Tibial nerve (tissue), 4 donors: Measurements from ENCODE around the gene CYFIP2. TPM values are rescaled to one million over a fixed set of nuclear protein-coding genes. Genes with fewer than 3 reads are reported as not detected.
A peak's percentile ranks its signal among the peaks of the same experiment; 100 is the strongest.

Experiments used
- DNase-seq, 2 donors: peaks; one replicate each; pipeline ENCODE4 v3.0.0-alpha.2; 2019; ENCODE audit warnings: low spot score in 2 of 2
- H3K27ac ChIP-seq, 4 donors: fragments of 200-600 bp; sonication (generic) in 3 of 4; one replicate each; pipeline ENCODE4 v1.5.1; 2017 to 2019; ENCODE audit warnings: mild to moderate bottlenecking in 1 of 4
- H3K27me3 ChIP-seq, 2 donors: fragments of 200-600 bp; sonication (generic) in 1 of 2; one replicate each; pipeline versions ENCODE4 v1.5.1 to v1.6.0; 2017 to 2019
- H3K36me3 ChIP-seq, 3 donors: fragments of 200-600 bp; sonication (generic); one replicate each; pipeline ENCODE4 v1.5.1; 2018 to 2019
- H3K4me1 ChIP-seq, 4 donors: fragments of 200-600 bp; sonication (generic) in 3 of 4; one replicate each; pipeline ENCODE4 v1.5.1; 2017 to 2019
- H3K4me3 ChIP-seq, 4 donors: fragments of 200-600 bp; sonication (generic) in 3 of 4; one replicate each; pipeline ENCODE4 v1.5.1; 2017 to 2019; ENCODE audit warnings: mild to moderate bottlenecking in 1 of 4, moderate library complexity in 1 of 4
- H3K9me3 ChIP-seq, 4 donors: fragments of 200-600 bp; sonication (generic) in 3 of 4; one replicate each; pipeline ENCODE4 v1.5.1; 2017 to 2019
- CTCF ChIP-seq, 5 experiments: fragments of 200-600 bp in 3 of 5; fragments of 450-650 bp in 2 of 5; sonication (generic) in 3 of 5; IDR thresholded peaks; one replicate each; pipeline ENCODE4 v1.5.1; 2016 to 2019; ENCODE audit warnings: antibody characterized with exemption in 5 of 5, mild to moderate bottlenecking in 3 of 5, moderate library complexity in 2 of 5
- EP300 ChIP-seq, 2 donors: sonication (generic); formaldehyde crosslinking; IDR thresholded peaks; one replicate each; pipeline ENCODE4 v1.6.1; 2017; ENCODE audit warnings: antibody characterized with exemption in 2 of 2, mild to moderate bottlenecking in 1 of 2
- POLR2A ChIP-seq, 2 donors: fragments of 450-650 bp; IDR thresholded peaks; one replicate each; pipeline ENCODE4 v1.6.1; 2017; ENCODE audit warnings: antibody characterized with exemption in 2 of 2, mild to moderate bottlenecking in 2 of 2, moderate library complexity in 2 of 2
- WGBS, 2 donors: methylation state at CpG; one replicate each; pipeline ENCODE4 v1.1.5; 2018; 5-methylcytosine and 5-hydroxymethylcytosine counted together
- total RNA-seq, 4 donors: library from RNA; depleted of rRNA; stranded (reverse); fragments of >200 nt; gene quantifications; one replicate each; pipeline ENCODE4 v1.1.0, GENCODE V29; 2016

Gene CYFIP2
- total RNA-seq, 4 donors from 2014 or later = 14.4 to 27.3 (median 18.0) TPM

- no peaks in the 10 kb centered on the region for H3K36me3 ChIP-seq
- peak overlapping the region in 3 of 4 donors; percentile 47 to 87 (median 72) for H3K27ac ChIP-seq
- no peak for DNase-seq
- H3K4me1 ChIP-seq = peaks cover 0 to 28% (median 16%) of the 10 kb centered on the region in 4 donors
- H3K9me3 ChIP-seq = no peaks in the 10 kb centered on the region
- H3K4me3 ChIP-seq = no peak overlapping the region
- TF ChIP-seq CTCF (IDR thresholded peaks at IDR 0.05) (no peak), POLR2A (IDR thresholded peaks at IDR 0.05) (no peak), EP300 (IDR thresholded peaks at IDR 0.05) (peak in 1 of 2 donors; percentile 15)
- no peaks in the 10 kb centered on the region for H3K27me3 ChIP-seq
- 48 to 50% methylated on average over 8 of the region's 8 CpGs for WGBS, 2 donors
These were observed 2.0 kb downstream of the CYFIP2 start for GRCh38 chr5:157267761-157268480.

- Histone ChIP-seq H3K9me3 (no peaks in the 10 kb centered on the region), H3K27me3 (no peaks in the 10 kb centered on the region), H3K4me1 (peaks cover 0 to 28% (median 16%) of the 10 kb centered on the region in 4 donors), H3K27ac (peak overlapping the region in 1 of 4 donors; percentile 8), H3K4me3 (no peak overlapping the region), H3K36me3 (no peaks in the 10 kb centered on the region)
- TF ChIP-seq POLR2A (IDR thresholded peaks at IDR 0.05) = no peak
- no peak for TF ChIP-seq EP300 (IDR thresholded peaks at IDR 0.05)
- TF ChIP-seq CTCF (IDR thresholded peaks at IDR 0.05) = no peak
- WGBS, 2 donors = 75 to 84% methylated on average over 6 of the region's 6 CpGs
- DNase-seq = no peak
These were observed 3.3 kb downstream of the CYFIP2 start for GRCh38 chr5:157269165-157269671.

GRCh38 chr5:157269761-157270272, 3.9 kb downstream of the CYFIP2 start:
- Histone ChIP-seq H3K4me3 (no peak overlapping the region), H3K4me1 (peaks cover 0 to 28% (median 16%) of the 10 kb centered on the region in 4 donors), H3K9me3 (no peaks in the 10 kb centered on the region), H3K27me3 (no peaks in the 10 kb centered on the region), H3K27ac (peak overlapping the region in 1 of 4 donors; percentile 8), H3K36me3 (no peaks in the 10 kb centered on the region)
- TF ChIP-seq EP300 (IDR thresholded peaks at IDR 0.05) = no peak
- TF ChIP-seq POLR2A (IDR thresholded peaks at IDR 0.05) = no peak
- TF ChIP-seq CTCF (IDR thresholded peaks at IDR 0.05) = no peak
- 58 to 64% methylated on average over 4 of the region's 4 CpGs for WGBS, 2 donors
- DNase-seq = no peak

GRCh38 chr5:157270771-157271170, 4.8 kb downstream of the CYFIP2 start:
- Histone ChIP-seq H3K9me3 (no peaks in the 10 kb centered on the region), H3K27me3 (no peaks in the 10 kb centered on the region), H3K27ac (peak overlapping the region in 1 of 4 donors; percentile 62), H3K4me3 (no peak overlapping the region), H3K4me1 (peaks cover 0 to 27% (median 13%) of the 10 kb centered on the region in 4 donors), H3K36me3 (no peaks in the 10 kb centered on the region)
- DNase-seq = no peak
- 58 to 71% methylated on average over 3 of the region's 3 CpGs for WGBS, 2 donors
- no peak for TF ChIP-seq CTCF (IDR thresholded peaks at IDR 0.05)
- TF ChIP-seq POLR2A (IDR thresholded peaks at IDR 0.05) = no peak
- TF ChIP-seq EP300 (IDR thresholded peaks at IDR 0.05) = no peak

- WGBS, 2 donors = 82 to 91% methylated on average over 11 to 12 of the region's 12 CpGs
- no peak for TF ChIP-seq CTCF (IDR thresholded peaks at IDR 0.05)
- TF ChIP-seq POLR2A (IDR thresholded peaks at IDR 0.05) = no peak
- no peak for TF ChIP-seq EP300 (IDR thresholded peaks at IDR 0.05)
- Histone ChIP-seq H3K4me1 (peaks cover 0 to 27% (median 7%) of the 10 kb centered on the region in 4 donors), H3K27me3 (no peaks in the 10 kb centered on the region), H3K4me3 (no peak overlapping the region), H3K9me3 (no peaks in the 10 kb centered on the region), H3K36me3 (no peaks in the 10 kb centered on the region), H3K27ac (peak overlapping the region in 1 of 4 donors; percentile 71)
- DNase-seq = no peak
These were observed 5.9 kb downstream of the CYFIP2 start for GRCh38 chr5:157271740-157272271.
